Measurements from ENCODE around the gene SNRNP40. TPM values are rescaled to one million over a fixed set of nuclear protein-coding genes. Genes with fewer than 3 reads are reported as not detected.

The SNRNP40 gene
- total and polyA plus RNA-seq, 9 donors: 26.0 to 62.3 (median 43.2) TPM

DNA sequence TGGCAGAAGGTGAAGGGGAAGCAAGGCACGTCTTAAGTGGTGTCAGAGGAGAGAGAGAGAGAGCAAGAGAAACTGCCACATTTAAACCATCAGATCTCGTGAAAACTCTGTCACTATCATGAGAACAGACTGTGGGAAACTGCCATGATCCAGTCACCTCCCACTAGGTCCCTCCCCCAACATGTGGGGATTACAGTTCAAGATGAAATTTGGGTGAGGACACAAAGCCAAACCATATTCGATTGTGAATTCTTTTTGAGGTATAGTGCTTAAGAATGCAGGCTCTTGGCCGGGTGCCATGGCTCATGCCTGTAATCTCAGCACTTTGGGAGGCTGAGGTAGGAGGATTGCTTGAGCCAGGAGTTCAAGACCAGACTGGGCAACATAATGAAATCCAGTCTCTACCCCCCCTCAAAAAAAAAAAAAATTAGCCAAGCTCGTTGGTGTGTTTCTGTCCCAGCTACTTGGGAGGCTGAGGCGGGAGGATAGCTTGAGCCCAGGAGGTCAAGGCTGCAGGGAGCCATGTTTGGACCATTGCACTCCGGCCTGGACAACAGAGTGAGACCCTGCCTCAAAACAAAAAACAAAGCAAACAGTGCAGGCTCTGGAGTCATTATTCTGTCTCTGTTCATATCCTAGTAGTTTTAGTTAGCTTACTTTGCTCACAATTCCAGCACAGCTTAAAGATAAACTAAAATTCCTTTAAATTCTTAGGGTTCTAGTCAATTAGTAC, 6.3 kb upstream of the SNRNP40 start:
- intact Hi-C loops (cut with DNase I): no loop called here
- H3K9me3 ChIP-seq: no peaks in the 10 kb centered on the region
- TF ChIP-seq, protein P1, sequence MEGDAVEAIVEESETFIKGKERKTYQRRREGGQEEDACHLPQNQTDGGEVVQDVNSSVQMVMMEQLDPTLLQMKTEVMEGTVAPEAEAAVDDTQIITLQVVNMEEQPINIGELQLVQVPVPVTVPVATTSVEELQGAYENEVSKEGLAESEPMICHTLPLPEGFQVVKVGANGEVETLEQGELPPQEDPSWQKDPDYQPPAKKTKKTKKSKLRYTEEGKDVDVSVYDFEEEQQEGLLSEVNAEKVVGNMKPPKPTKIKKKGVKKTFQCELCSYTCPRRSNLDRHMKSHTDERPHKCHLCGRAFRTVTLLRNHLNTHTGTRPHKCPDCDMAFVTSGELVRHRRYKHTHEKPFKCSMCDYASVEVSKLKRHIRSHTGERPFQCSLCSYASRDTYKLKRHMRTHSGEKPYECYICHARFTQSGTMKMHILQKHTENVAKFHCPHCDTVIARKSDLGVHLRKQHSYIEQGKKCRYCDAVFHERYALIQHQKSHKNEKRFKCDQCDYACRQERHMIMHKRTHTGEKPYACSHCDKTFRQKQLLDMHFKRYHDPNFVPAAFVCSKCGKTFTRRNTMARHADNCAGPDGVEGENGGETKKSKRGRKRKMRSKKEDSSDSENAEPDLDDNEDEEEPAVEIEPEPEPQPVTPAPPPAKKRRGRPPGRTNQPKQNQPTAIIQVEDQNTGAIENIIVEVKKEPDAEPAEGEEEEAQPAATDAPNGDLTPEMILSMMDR (IDR thresholded peaks at IDR 0.05): no peak
- TF ChIP-seq POLR2A (IDR thresholded peaks at IDR 0.05) (no peak), EP300 (IDR thresholded peaks at IDR 0.05) (no peak)
- WGBS, 3 donors: 54 to 72% (median 64%) methylated on average over 7 of the region's 7 CpGs
- no peak overlapping the region for H3K27ac ChIP-seq
- no peak for DNase-seq
- no peak overlapping the region for H3K4me3 ChIP-seq
- H3K36me3 ChIP-seq: no peaks in the 10 kb centered on the region
- H3K4me1 ChIP-seq (ENCODE audit: insufficient read depth): peaks cover 2% of the 10 kb centered on the region
- H3K27me3 ChIP-seq: no peaks in the 10 kb centered on the region

DNA sequence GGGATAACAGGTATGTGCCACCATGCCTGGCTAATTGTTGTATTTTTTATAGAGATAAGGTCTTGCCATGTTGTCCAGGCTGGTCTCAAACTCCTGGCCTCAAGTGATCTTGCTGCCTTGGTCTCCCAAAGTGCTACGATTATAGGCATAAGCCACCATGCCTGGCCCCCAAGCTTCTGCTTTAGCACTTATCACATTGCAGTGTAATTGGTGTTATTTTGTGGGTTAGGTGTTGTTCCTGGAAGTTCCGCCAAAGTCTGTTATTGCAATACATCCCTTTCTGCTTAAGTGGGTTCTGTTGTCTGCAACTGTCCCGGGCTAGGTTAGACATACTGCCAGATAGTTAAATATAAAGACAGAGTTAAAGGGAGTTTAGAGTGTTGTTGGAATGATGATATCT, 3.6 kb upstream of the SNRNP40 start:
- Histone ChIP-seq H3K4me3 (no peak overlapping the region), H3K9me3 (no peaks in the 10 kb centered on the region), H3K4me1 (ENCODE audit: insufficient read depth) (peaks cover 10% of the 10 kb centered on the region), H3K36me3 (no peaks in the 10 kb centered on the region), H3K27ac (no peak overlapping the region), H3K27me3 (no peaks in the 10 kb centered on the region)
- TF ChIP-seq EP300 (IDR thresholded peaks at IDR 0.05) (no peak), POLR2A (IDR thresholded peaks at IDR 0.05) (no peak)
- TF ChIP-seq, protein P1 (IDR thresholded peaks at IDR 0.05): no peak
- 93 to 97% (median 94%) methylated on average over 3 of the region's 3 CpGs for WGBS, 3 donors
- intact Hi-C loops (cut with DNase I): no loop called here
- DNase-seq: no peak

DNA sequence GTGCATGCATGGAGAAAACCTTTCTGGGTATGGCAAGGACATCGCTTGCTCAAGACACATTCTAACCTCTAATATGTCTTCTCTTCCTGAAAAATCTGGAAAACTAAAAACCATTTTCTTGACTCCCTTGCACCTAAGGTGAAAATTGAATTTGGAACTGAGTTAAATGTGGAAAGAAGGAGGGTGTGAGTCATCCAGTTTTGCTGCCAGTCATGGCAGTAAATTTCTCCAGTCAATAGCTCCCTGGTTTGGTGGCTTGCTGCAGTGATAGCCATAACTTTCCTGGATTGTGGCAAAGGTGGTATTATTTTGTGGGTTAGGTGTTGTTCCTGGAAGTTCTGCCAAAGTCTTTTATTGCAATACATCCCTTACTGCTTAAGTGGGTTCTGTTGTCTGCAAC, 2.8 kb upstream of the SNRNP40 start:
- intact Hi-C loops (cut with DNase I): no loop called here
- no peaks in the 10 kb centered on the region for H3K36me3 ChIP-seq
- 88 to 100% (median 97%) methylated on average over 1 of the region's 1 CpG for WGBS, 3 donors
- H3K27ac ChIP-seq: no peak overlapping the region
- H3K4me3 ChIP-seq: no peak overlapping the region
- TF ChIP-seq, protein P1 (IDR thresholded peaks at IDR 0.05): no peak
- no peak for TF ChIP-seq POLR2A (IDR thresholded peaks at IDR 0.05)
- no peak for TF ChIP-seq EP300 (IDR thresholded peaks at IDR 0.05)
- peaks cover 12% of the 10 kb centered on the region for H3K4me1 ChIP-seq (ENCODE audit: insufficient read depth)
- H3K27me3 ChIP-seq: no peaks in the 10 kb centered on the region
- no peaks in the 10 kb centered on the region for H3K9me3 ChIP-seq
- DNase-seq: no peak

DNA sequence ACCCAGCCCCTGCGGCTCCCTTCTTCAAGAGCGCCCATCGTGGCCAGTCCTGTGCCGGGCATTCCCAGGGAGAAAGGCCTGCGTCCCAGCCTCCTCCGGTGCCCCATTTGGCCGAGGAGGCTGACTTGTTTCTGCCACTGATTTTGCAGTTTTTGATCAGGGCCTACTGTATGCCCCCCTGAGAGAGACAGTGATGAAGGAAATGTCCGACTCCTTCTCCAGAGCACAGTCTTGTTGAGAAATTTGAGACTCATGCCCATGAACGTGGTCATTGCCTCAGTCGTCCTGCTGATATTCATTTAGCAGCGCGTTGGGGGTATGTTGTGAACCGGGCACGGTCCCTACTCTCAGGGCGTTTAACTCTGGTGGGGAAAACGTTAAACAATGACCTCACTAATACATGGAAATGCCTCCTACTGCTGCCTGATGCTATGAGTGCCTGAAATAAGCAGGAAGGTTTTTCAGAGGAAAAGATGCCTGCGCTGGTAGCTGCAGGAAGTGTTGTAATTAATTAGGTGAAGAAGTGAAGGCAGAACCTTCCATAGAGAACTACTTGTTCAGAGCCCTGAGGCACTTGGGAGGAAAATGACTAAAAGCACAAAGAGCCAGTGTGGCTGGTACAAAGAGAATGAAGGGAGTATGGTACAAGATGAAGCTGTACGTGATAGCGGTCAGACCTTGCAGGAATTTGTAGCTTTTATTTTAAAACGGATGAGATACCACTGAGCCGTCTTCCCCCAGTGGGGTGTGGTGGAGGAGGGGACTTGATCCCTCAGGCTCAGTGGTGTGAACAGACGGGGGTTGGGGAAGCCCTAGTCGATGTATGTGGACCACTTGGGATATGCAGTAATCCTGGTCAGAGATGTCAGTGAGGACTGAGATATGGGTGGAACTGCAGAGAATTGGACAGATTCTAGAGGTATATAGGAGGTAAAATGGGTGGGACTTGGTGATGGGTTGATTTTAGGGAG, 974 bp upstream of the SNRNP40 start:
- intact Hi-C loops (cut with DNase I): no loop called here
- no peaks in the 10 kb centered on the region for H3K36me3 ChIP-seq
- TF ChIP-seq, protein P1 (IDR thresholded peaks at IDR 0.05): no peak
- no peak for TF ChIP-seq EP300 (IDR thresholded peaks at IDR 0.05)
- peak overlapping the region; percentile 99 for H3K4me3 ChIP-seq
- peaks cover 12% of the 10 kb centered on the region for H3K4me1 ChIP-seq (ENCODE audit: insufficient read depth)
- H3K27ac ChIP-seq: peak overlapping the region in 1 of 2 donors; percentile 63
- no peaks in the 10 kb centered on the region for H3K9me3 ChIP-seq
- no peak for DNase-seq
- 1 to 4% (median 4%) methylated on average over 23 of the region's 23 CpGs for WGBS, 3 donors
- no peaks in the 10 kb centered on the region for H3K27me3 ChIP-seq
